GM12878 (cell line): ENCODE results near the gene TUT1. TPM values are rescaled to one million over a fixed set of nuclear protein-coding genes. Genes with fewer than 3 reads are reported as not detected.

ENCODE experiments used
- ATAC-seq: fragments of 200-7000 bp; cut with Tn5 transposase; 3 replicates; pipeline ENCODE4 v1.9.1; 2020; ENCODE audit warnings: mild to moderate bottlenecking, moderate library complexity
- BruUV-seq: library from RNA; stranded (reverse); fragments of 400-500 nt; replicated peaks from 2 replicates; lab custom pipeline; 2021; lab: Mats Ljungman, UMichigan
- CTCF ChIA-PET: fragments of 300-600 bp; sonication (Branson Sonifier 250); formaldehyde crosslinking; extraction: SDS; loops from one replicate; lab custom pipeline; 2021; ENCODE audit warnings: inconsistent platforms; lab: Yijun Ruan, JAX
- POLR2A ChIA-PET: fragments of 350-600 bp; formaldehyde crosslinking; extraction: SDS; loops from one replicate; lab custom pipeline; 2021; ENCODE audit warnings: inconsistent platforms; lab: Charles Lee
- RAD21 ChIA-PET: fragments of 300-600 bp; sonication (Branson Sonifier 250); formaldehyde crosslinking; loops from one replicate; lab custom pipeline; 2023; ENCODE audit warnings: antibody characterized with exemption; ENCODE audit not compliant: unreplicated experiment; lab: Charles Lee
- SMC1A ChIA-PET: fragments of 300-600 bp; sonication (Branson Sonifier 250); formaldehyde crosslinking; loops from one replicate; lab custom pipeline; 2023; ENCODE audit not compliant: unreplicated experiment, uncharacterized antibody; lab: Charles Lee
- DNase-seq: peaks from one replicate; pipeline ENCODE4 v3.0.0-alpha.2; 2011; ENCODE audit warnings: low read depth, low spot score
- FAIRE-seq: peaks from 3 replicates; lab custom pipeline; 2011; peaks lifted over from hg19 to GRCh38; lab: Jason Lieb, UNC
- H2AFZ ChIP-seq: 2 replicates; pipeline ENCODE4 v1.6.0; 2011; ENCODE audit warnings: low read depth, low read length, control low read depth; ENCODE audit not compliant: control insufficient read depth
- H3K27ac ChIP-seq: 2 replicates; pipeline ENCODE4 v1.5.1; 2011; ENCODE audit warnings: control low read depth; ENCODE audit not compliant: control insufficient read depth, insufficient read depth
- H3K27me3 ChIP-seq, 2 experiments: replicated peaks in 1 of 2; 2 replicates each; pipeline versions ENCODE4 v1.6.0 to v1.6.1; 2011; ENCODE audit warnings: low read length in 1 of 2; ENCODE audit not compliant: control insufficient read depth in 2 of 2, insufficient read depth in 2 of 2
- H3K36me3 ChIP-seq, 2 experiments: 2 replicates each; pipeline ENCODE4 v1.5.1; 2011; ENCODE audit warnings: low read length in 1 of 2; ENCODE audit not compliant: control insufficient read depth in 2 of 2, insufficient read depth in 2 of 2
- H3K4me1 ChIP-seq: 2 replicates; pipeline ENCODE4 v1.6.1; 2011; ENCODE audit warnings: mild to moderate bottlenecking, low read length, moderate library complexity, mixed read lengths; ENCODE audit not compliant: control insufficient read depth, insufficient read depth
- H3K4me2 ChIP-seq: 2 replicates; pipeline ENCODE4 v1.6.0; 2011; ENCODE audit warnings: control low read depth; ENCODE audit not compliant: control insufficient read depth, insufficient read depth
- H3K4me3 ChIP-seq: fragments of 200-600 bp; sonication (generic); 2 replicates; pipeline ENCODE4 v1.5.1; 2016
- H3K79me2 ChIP-seq: 2 replicates; pipeline ENCODE4 v1.6.0; 2011; ENCODE audit warnings: low read length; ENCODE audit not compliant: control insufficient read depth, insufficient read depth
- H3K9ac ChIP-seq: 2 replicates; pipeline ENCODE4 v1.8.0; 2011; ENCODE audit warnings: low read length, control low read depth, mixed read lengths; ENCODE audit not compliant: control insufficient read depth, insufficient read depth
- H3K9me3 ChIP-seq: replicated peaks from 3 replicates; pipeline ENCODE4 v1.5.1; 2011; ENCODE audit warnings: mild to moderate bottlenecking, low read length; ENCODE audit not compliant: control insufficient read depth, insufficient read depth
- H4K20me1 ChIP-seq: 2 replicates; pipeline ENCODE4 v1.6.0; 2011; ENCODE audit not compliant: control insufficient read depth, insufficient read depth
- BACH1 ChIP-seq: fragments of 450-650 bp; IDR thresholded peaks from 2 replicates; pipeline ENCODE4 v1.6.1; 2017; ENCODE audit warnings: mild to moderate bottlenecking, borderline replicate concordance
- CBFB ChIP-seq: IDR thresholded peaks from 2 replicates; pipeline ENCODE4 v1.6.1; 2016; ENCODE audit warnings: antibody characterized with exemption, low read depth
- CHD1 ChIP-seq: IDR thresholded peaks from 2 replicates; pipeline ENCODE4 v1.6.1; 2012; ENCODE audit warnings: low read depth, low read length, improper control_type of control experiment
- CREB1 ChIP-seq: IDR thresholded peaks from 2 replicates; pipeline ENCODE4 v1.6.1; 2012; ENCODE audit warnings: low read depth, mild to moderate bottlenecking, inconsistent platforms
- DPF2 ChIP-seq: fragments of 450-650 bp; IDR thresholded peaks from 2 replicates; pipeline ENCODE4 v1.6.1; 2017; ENCODE audit warnings: mild to moderate bottlenecking
- EED ChIP-seq: sonication (generic); IDR thresholded peaks from 2 replicates; pipeline ENCODE4 v1.6.1; 2016; ENCODE audit warnings: antibody characterized with exemption, low read depth
- FOS ChIP-seq: IDR thresholded peaks from 3 replicates; pipeline ENCODE4 v1.6.1; 2011; ENCODE audit warnings: borderline replicate concordance; ENCODE audit not compliant: insufficient read length; ENCODE audit errors: extremely low read depth
- HCFC1 ChIP-seq: fragments of 150-350 bp; IDR thresholded peaks from 2 replicates; pipeline ENCODE4 v1.6.1; 2014; ENCODE audit warnings: low read length
- IKZF1 ChIP-seq: fragments of 450-650 bp; conservative IDR thresholded peaks from 2 replicates; pipeline ENCODE4 v1.6.1; 2017; ENCODE audit warnings: antibody characterized with exemption, mild to moderate bottlenecking
- IKZF2 ChIP-seq, 2 experiments: fragments of 450-650 bp; IDR thresholded peaks; 2 replicates each; pipeline ENCODE4 v1.6.1; 2017; ENCODE audit warnings: mild to moderate bottlenecking in 2 of 2, moderate library complexity in 2 of 2
- KLF5 ChIP-seq: fragments of 450-650 bp; IDR thresholded peaks from 2 replicates; pipeline ENCODE4 v1.6.1; 2014; ENCODE audit warnings: mild to moderate bottlenecking; ENCODE audit not compliant: partially characterized antibody
- MEF2B ChIP-seq: fragments of 450-650 bp; IDR thresholded peaks from 2 replicates; pipeline ENCODE4 v1.6.1; 2018; ENCODE audit warnings: mild to moderate bottlenecking, moderate library complexity; ENCODE audit not compliant: partially characterized antibody, poor library complexity, severe bottlenecking
- NFYA ChIP-seq: IDR thresholded peaks from 2 replicates; pipeline ENCODE4 v1.6.1; 2011; ENCODE audit warnings: low read depth, mild to moderate bottlenecking, low read length, improper control_type of control experiment, borderline replicate concordance
- PML ChIP-seq: IDR thresholded peaks from 2 replicates; pipeline ENCODE4 v1.6.1; 2012; ENCODE audit warnings: low read length, inconsistent platforms
- RBBP5 ChIP-seq: fragments of 200-600 bp; sonication (generic); conservative IDR thresholded peaks from 2 replicates; pipeline ENCODE4 v1.6.1; 2016
- SUZ12 ChIP-seq: fragments of 200-600 bp; sonication (generic); IDR thresholded peaks from one replicate; pipeline ENCODE4 v1.6.1; 2018; ENCODE audit warnings: antibody characterized with exemption, mild to moderate bottlenecking; ENCODE audit not compliant: unreplicated experiment
- TCF7 ChIP-seq: IDR thresholded peaks from 2 replicates; pipeline ENCODE4 v1.6.1; 2014; ENCODE audit warnings: antibody characterized with exemption, borderline replicate concordance
- USF2 ChIP-seq: IDR thresholded peaks from 2 replicates; pipeline ENCODE4 v1.6.1; 2011; ENCODE audit warnings: low read depth, low read length, improper control_type of control experiment, borderline replicate concordance
- WRNIP1 ChIP-seq: IDR thresholded peaks from 2 replicates; pipeline ENCODE4 v1.6.1; 2011; ENCODE audit warnings: low read depth, low read length, improper control_type of control experiment, borderline replicate concordance
- WGBS: methylation state at CpG from one replicate; pipeline ENCODE4 v1.1.6; 2016; ENCODE audit warnings: low lambda C conversion rate; ENCODE audit not compliant: insufficient replicate concordance, insufficient coverage; ENCODE audit errors: missing lambda C conversion rate; 5-methylcytosine and 5-hydroxymethylcytosine counted together
- in situ Hi-C: fragments of 300-500 bp; cut with MboI; formaldehyde crosslinking; loops from 9 replicates; pipeline ENCODE4 v1.14.3; 2018; ENCODE audit warnings: mixed read lengths
- intact Hi-C: fragments of 100-400 bp; cut with micrococcal nuclease; formaldehyde crosslinking; loops from one replicate; pipeline ENCODE4 v1.14.2; 2022; ENCODE audit not compliant: unreplicated experiment
- polyA plus RNA-seq, 11 experiments: library from polyadenylated mRNA; depleted of rRNA in 4 of 11; unstranded in 6 of 11; stranded (reverse) in 5 of 11; fragments of >200 nt; fragmentation: Nextera tagmentation in 4 of 11; fragmentation: Illumina TruSeq in 1 of 11; extraction: Ambion mirVana in 4 of 11; extraction: Trizol in 1 of 11; gene quantifications; 1 replicate in 1 of 11; 2 replicates in 10 of 11; pipeline versions ENCODE4 v1.2.1 to v1.2.3, GENCODE V29; 2011 to 2016; ENCODE audit warnings: inconsistent platforms in 2 of 11, missing spikeins in 2 of 11, low read depth in 1 of 11
- total RNA-seq, 4 experiments: library from RNA; depleted of rRNA in 3 of 4; stranded (reverse); fragments of >200 nt in 3 of 4; fragmentation: Illumina TruSeq in 1 of 4; extraction: Trizol in 1 of 4; gene quantifications; 2 replicates each; pipeline versions ENCODE4 v1.2.1 to v1.2.3, GENCODE V29; 2013 to 2021
- TF ChIP-seq, protein P1 (sequence below): IDR thresholded peaks from 2 replicates; pipeline ENCODE4 v1.6.1; 2011; ENCODE audit warnings: borderline replicate concordance, low read depth, mild to moderate bottlenecking, moderate library complexity, low read length; ENCODE audit not compliant: insufficient read depth, poor library complexity, severe bottlenecking
- TF ChIP-seq, protein P2 (sequence below): fragments of 450-650 bp; IDR thresholded peaks from 2 replicates; pipeline ENCODE4 v1.6.1; 2014; ENCODE audit warnings: mild to moderate bottlenecking

Gene TUT1
- total and polyA plus RNA-seq, 10 of the 15 experiments (the other 5 are each of a cell fraction or from before 2014, with no cell fraction given) = 1.1 to 29.9 (median 16.2) TPM

DNA sequence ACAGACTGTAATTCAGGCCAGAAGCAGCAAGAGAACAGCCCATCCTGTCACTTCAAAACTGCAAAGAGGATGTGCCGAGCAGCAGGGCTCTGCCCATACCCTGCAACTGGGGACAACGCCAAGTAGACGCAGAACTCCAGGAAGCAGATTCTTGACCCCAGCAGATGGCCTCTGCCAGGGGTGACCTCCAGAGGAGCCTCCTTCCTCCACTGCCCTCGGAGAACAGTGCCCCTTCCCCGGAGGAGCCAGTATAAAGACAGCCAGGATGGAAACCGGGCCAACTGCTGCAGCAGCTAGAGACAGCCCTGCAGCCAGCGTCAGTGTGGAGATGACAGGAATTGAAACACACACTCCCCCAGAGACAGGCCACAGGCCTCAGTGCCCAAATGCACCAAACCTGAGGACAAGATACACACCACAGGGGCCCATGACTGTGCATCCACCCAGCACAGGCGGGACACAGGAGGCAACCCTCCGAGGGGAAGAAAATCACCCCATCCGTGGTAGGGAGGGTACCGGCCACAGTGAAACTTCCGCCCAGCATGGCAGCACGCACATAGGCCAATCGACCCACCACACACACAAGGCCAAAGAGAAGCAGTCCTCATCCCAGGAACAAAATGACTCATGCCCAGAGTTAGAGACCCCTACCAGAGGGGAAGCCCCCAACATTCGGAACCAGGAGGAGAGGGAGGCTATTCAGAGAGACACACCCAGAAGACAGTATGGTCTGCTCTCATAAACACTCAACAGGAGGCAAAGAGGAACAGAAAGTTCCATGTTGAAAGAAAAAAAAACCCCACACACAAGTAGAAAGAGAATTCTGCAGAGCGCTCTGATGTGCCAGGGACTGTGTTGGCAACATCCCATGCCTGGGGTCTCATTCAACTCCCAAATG, 50.3 kb downstream of the TUT1 start:
- intact Hi-C loops = loop anchor here (1.0 to 5.0 kb wide), 6 partner anchors 16 to 117 kb away; partner anchors contain the start of gene TUT1
- ChIA-PET POLR2A (interaction anchor here (1.5 to 10.3 kb wide), 5 partner anchors 15 to 116 kb away, joined by 5 to 188 read pairs (median 17); partner anchors contain the start of gene TUT1), CTCF (interaction anchor here (0.7 to 9.0 kb wide), 14 partner anchors 11 to 335 kb away, joined by 3 to 280 read pairs (median 26); partner anchors contain the start of genes EEF1G, SCGB1A1 and TUT1), RAD21 (interaction anchor here (1.2 to 9.1 kb wide), 8 partner anchors 15 to 146 kb away, joined by 3 to 313 read pairs (median 24); partner anchors contain the start of gene TUT1), SMC1A (interaction anchor here (1.1 to 7.0 kb wide), 9 partner anchors 15 to 159 kb away, joined by 3 to 212 read pairs (median 8); partner anchors contain the start of gene SCGB1A1)
- Histone ChIP-seq H3K36me3 (no peaks in the 10 kb centered on the region; a peak in 1 of 4 replicates), H3K79me2 (peaks cover 75% of the 10 kb centered on the region), H3K4me2 (peak overlapping the region; percentile 97), H3K4me1 (peaks cover 74% of the 10 kb centered on the region), H3K27me3 (no peaks in the 10 kb centered on the region; a peak in 1 of 4 replicates), H3K27ac (peak overlapping the region; percentile 95), H3K4me3 (peak overlapping the region; percentile 51; the same call in 1 of the 2 replicates), H3K9me3 (no peaks in the 10 kb centered on the region), H4K20me1 (no peaks in the 10 kb centered on the region; the same call in 1 of the 2 replicates), H2AFZ (peak overlapping the region; percentile 89), H3K9ac (peak overlapping the region; percentile 71)
- no TSS peak for BruUV-seq
- FAIRE-seq = peak; percentile 71
- in situ Hi-C loops = no loop called here
- under 1% methylated on average over 16 of the region's 16 CpGs for WGBS
- ATAC-seq = peak; percentile 55
- DNase-seq = peak; percentile 76
- TF ChIP-seq MEF2B (peak; percentile 60), NFYA (no peak), FOS (no peak), CBFB (no peak; the same call in 1 of the 2 replicates), DPF2 (peak; percentile 97), IKZF1 (peak; percentile 88), CREB1 (no peak), EED (peak; percentile 84), PML (no peak), CHD1 (peak; percentile 53; the same call in 1 of the 2 replicates), TCF7 (no peak), USF2 (no peak), IKZF2 (IDR thresholded peaks at IDR 0.05) (peak; percentile 83 to 92), HCFC1 (no peak; the same call in none of the 2 replicates), KLF5 (peak; percentile 56), BACH1 (peak; percentile 66; the same call in 1 of the 2 replicates), WRNIP1 (no peak), SUZ12 (no peak), RBBP5 (no peak)
- TF ChIP-seq, protein P1, sequence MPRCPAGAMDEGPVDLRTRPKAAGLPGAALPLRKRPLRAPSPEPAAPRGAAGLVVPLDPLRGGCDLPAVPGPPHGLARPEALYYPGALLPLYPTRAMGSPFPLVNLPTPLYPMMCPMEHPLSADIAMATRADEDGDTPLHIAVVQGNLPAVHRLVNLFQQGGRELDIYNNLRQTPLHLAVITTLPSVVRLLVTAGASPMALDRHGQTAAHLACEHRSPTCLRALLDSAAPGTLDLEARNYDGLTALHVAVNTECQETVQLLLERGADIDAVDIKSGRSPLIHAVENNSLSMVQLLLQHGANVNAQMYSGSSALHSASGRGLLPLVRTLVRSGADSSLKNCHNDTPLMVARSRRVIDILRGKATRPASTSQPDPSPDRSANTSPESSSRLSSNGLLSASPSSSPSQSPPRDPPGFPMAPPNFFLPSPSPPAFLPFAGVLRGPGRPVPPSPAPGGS = no peak
- TF ChIP-seq, protein P2, sequence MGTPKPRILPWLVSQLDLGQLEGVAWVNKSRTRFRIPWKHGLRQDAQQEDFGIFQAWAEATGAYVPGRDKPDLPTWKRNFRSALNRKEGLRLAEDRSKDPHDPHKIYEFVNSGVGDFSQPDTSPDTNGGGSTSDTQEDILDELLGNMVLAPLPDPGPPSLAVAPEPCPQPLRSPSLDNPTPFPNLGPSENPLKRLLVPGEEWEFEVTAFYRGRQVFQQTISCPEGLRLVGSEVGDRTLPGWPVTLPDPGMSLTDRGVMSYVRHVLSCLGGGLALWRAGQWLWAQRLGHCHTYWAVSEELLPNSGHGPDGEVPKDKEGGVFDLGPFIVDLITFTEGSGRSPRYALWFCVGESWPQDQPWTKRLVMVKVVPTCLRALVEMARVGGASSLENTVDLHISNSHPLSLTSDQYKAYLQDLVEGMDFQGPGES = no peak
